22Rv1 (cell line): ENCODE data around the gene CELF4.

Source experiments
- CTCF ChIP-seq: fragments of 450-650 bp; IDR thresholded peaks from 2 replicates; pipeline ENCODE4 v1.5.1; 2017; ENCODE audit warnings: mild to moderate bottlenecking
- ZFX ChIP-seq: fragments of 450-650 bp; IDR thresholded peaks from 2 replicates; pipeline ENCODE4 v1.6.1; 2017; ENCODE audit warnings: antibody characterized with exemption, borderline replicate concordance

GRCh38 chr18:37578886-37579513 lies 13.4 kb upstream of the CELF4 start:
- TF ChIP-seq CTCF (peak; percentile 75), ZFX (no peak)
